ENCODE measurements around the gene MYB. TPM values are rescaled to one million over a fixed set of nuclear protein-coding genes. Genes with fewer than 3 reads are reported as not detected.

Gene MYB
- total and polyA plus RNA-seq, 2 of the 8 experiments (the other 6 are each of a cell fraction or from before 2014, with no cell fraction given) = 4.0 to 7.6 TPM

GRCh38 chr6:135187372-135187771 lies 6.3 kb downstream of the MYB start:
- no peak overlapping the region for H2AK5ac ChIP-seq (ENCODE audit: low read depth, low read length)
- 89% methylated on average over 4 of the region's 4 CpGs; no CpG with 5 or more reads in 1 of the 2 experiments for WGBS, 2 experiments (ENCODE audit: extremely low coverage in 1 of 2, insufficient coverage in 1 of 2, insufficient read length in 1 of 2, insufficient replicate concordance in 2 of 2, low coverage in 1 of 2, low lambda C conversion rate in 2 of 2, missing lambda C conversion rate in 1 of 2)
- TF ChIP-seq CREB1 (IDR thresholded peaks at IDR 0.05) = no peak
- TF ChIP-seq SIX5 (IDR thresholded peaks at IDR 0.05; ENCODE audit: low read depth, low read length) = no peak
- no peak for TF ChIP-seq CBX8 (IDR thresholded peaks at IDR 0.05; ENCODE audit: borderline replicate concordance, low read depth, low read length)
- TF ChIP-seq POLR2A (IDR thresholded peaks at IDR 0.05; ENCODE audit: control extremely low read depth in 1 of 2, low read depth in 2 of 2, low read length in 2 of 2) = no peak
- TF ChIP-seq POLR2AphosphoS5 (IDR thresholded peaks at IDR 0.05; ENCODE audit: low read depth, low read length) = no peak
- TF ChIP-seq SP2 (IDR thresholded peaks at IDR 0.05; ENCODE audit: low read length) = no peak
- TF ChIP-seq MAFK (IDR thresholded peaks at IDR 0.05; ENCODE audit: low read depth, low read length) = no peak
- TF ChIP-seq USF2 (IDR thresholded peaks at IDR 0.05; ENCODE audit: low read length) = no peak
- TF ChIP-seq TEAD4 (IDR thresholded peaks at IDR 0.05; ENCODE audit: low read depth, low read length) = no peak
- no peak for TF ChIP-seq KDM4A (IDR thresholded peaks at IDR 0.05; ENCODE audit: low read depth, low read length, severe bottlenecking)
- no peak for TF ChIP-seq BRCA1 (IDR thresholded peaks at IDR 0.05; ENCODE audit: low read depth, low read length)
- TF ChIP-seq MAX (IDR thresholded peaks at IDR 0.05) = no peak
- no peak for TF ChIP-seq SP4 (IDR thresholded peaks at IDR 0.05; ENCODE audit: low read length)
- no peak overlapping the region for H2BK120ac ChIP-seq (replicated peaks; ENCODE audit: low read depth, low read length)
- no peak overlapping the region for H2BK15ac ChIP-seq (ENCODE audit: low read length)
- H2AFZ ChIP-seq (ENCODE audit: low read length) = no peak overlapping the region
- H3K9me3 ChIP-seq (ENCODE audit: insufficient read depth in 2 of 2, low read depth in 1 of 2, low read length in 1 of 2) = no peaks in the 10 kb centered on the region
- peaks cover 0 to 1% of the 10 kb centered on the region in 2 experiments for H4K20me1 ChIP-seq (replicated peaks in 1 of 2; ENCODE audit: control insufficient read depth in 1 of 2, insufficient read depth in 2 of 2, low read length in 2 of 2)
- H3K4me3 ChIP-seq (ENCODE audit: extremely low read depth in 1 of 4, insufficient read depth in 2 of 4, low read depth in 3 of 4, low read length in 4 of 4) = no peak overlapping the region
- H3K4ac ChIP-seq (replicated peaks; ENCODE audit: insufficient read length, low read depth, low read length) = no peak overlapping the region
- H3K18ac ChIP-seq (ENCODE audit: extremely low read depth, low read length) = no peak overlapping the region
- H3K9ac ChIP-seq (replicated peaks in 1 of 4; ENCODE audit: extremely low read depth in 1 of 4, low read depth in 3 of 4, low read length in 3 of 4) = no peak overlapping the region
- H2BK5ac ChIP-seq (ENCODE audit: low read depth, low read length) = no peak overlapping the region
- H3K56ac ChIP-seq (replicated peaks; ENCODE audit: insufficient read length, low read depth, low read length) = no peak overlapping the region
- H3K79me1 ChIP-seq (ENCODE audit: low read depth, low read length) = peaks cover 2% of the 10 kb centered on the region; the same call in 1 of the 2 replicates
- FAIRE-seq (no peak), DNase-seq (ENCODE audit: low read depth in 1 of 2, low spot score in 2 of 2) (no peak)
- H3K27ac ChIP-seq (ENCODE audit: low read depth, low read length) = no peak overlapping the region
- H3K14ac ChIP-seq (ENCODE audit: insufficient read length) = no peak overlapping the region
- peaks cover 2 to 48% (median 18%) of the 10 kb centered on the region in 4 experiments; a peak in 7 of 8 replicates for H3K36me3 ChIP-seq (ENCODE audit: control insufficient read depth in 2 of 4, insufficient read depth in 4 of 4, low read length in 3 of 4)
- no peak overlapping the region for H3K4me2 ChIP-seq (ENCODE audit: insufficient read depth in 1 of 2, low read depth in 2 of 2, low read length in 2 of 2)
- H4K5ac ChIP-seq (ENCODE audit: insufficient read length, low read depth, low read length) = no peak overlapping the region
- H4K8ac ChIP-seq (ENCODE audit: extremely low read depth, insufficient read depth, low read length) = no peak overlapping the region
- H3K27me3 ChIP-seq (replicated peaks in 1 of 4; ENCODE audit: control insufficient read depth in 3 of 4, extremely low read depth in 1 of 4, insufficient read depth in 3 of 4, low read length in 3 of 4) = peaks cover 0 to 16% (median 10%) of the 10 kb centered on the region in 4 experiments; a peak in 5 of 7 replicates
- peaks cover 12% of the 10 kb centered on the region for H3K23me2 ChIP-seq (ENCODE audit: low read depth, low read length)
- POLR2A ChIA-PET (ENCODE audit: partially characterized antibody) = no interaction called here
- H2BK20ac ChIP-seq (ENCODE audit: low read length) = no peak overlapping the region
- peaks cover 0 to 4% (median 2%) of the 10 kb centered on the region in 4 experiments; a peak in 2 of 7 replicates for H3K4me1 ChIP-seq (replicated peaks in 1 of 4; ENCODE audit: control insufficient read depth in 3 of 4, insufficient read depth in 4 of 4, low read length in 3 of 4)
- H3K79me2 ChIP-seq (ENCODE audit: control insufficient read depth in 1 of 2, insufficient read depth in 2 of 2, low read length in 2 of 2) = peaks cover 0 to 16% of the 10 kb centered on the region in 2 experiments; a peak in 2 of 4 replicates
- CTCF ChIA-PET (ENCODE audit: partially characterized antibody) = interaction anchor here (0.6 to 2.2 kb wide), 4 partner anchors 9 to 43 kb away, joined by 3 to 6 read pairs (median 5); no protein-coding TSS in a partner anchor
- no peak overlapping the region for H3K23ac ChIP-seq (ENCODE audit: insufficient read length)
- no peak overlapping the region for H4K91ac ChIP-seq (replicated peaks; ENCODE audit: insufficient read length, low read length)
- H2BK12ac ChIP-seq (ENCODE audit: low read depth, low read length) = no peak overlapping the region

Measured in H1 (cell line).